A673 (cell line): ENCODE measurements around the gene COX5A.

Experiments
- EZH2 ChIP-seq: fragments of 200-600 bp; sonication (generic); IDR thresholded peaks from 2 replicates; pipeline ENCODE4 v1.6.1; 2017; ENCODE audit warnings: borderline replicate concordance, low read depth, mild to moderate bottlenecking, mixed read lengths, antibody characterized with exemption, low read length; ENCODE audit not compliant: poor library complexity, severe bottlenecking
- TF ChIP-seq, protein P1 (sequence below): fragments of 300-800, 200-600 bp; sonication (generic); conservative IDR thresholded peaks from 2 replicates; pipeline ENCODE4 v1.5.1; 2017; ENCODE audit warnings: low read depth, mild to moderate bottlenecking, antibody characterized with exemption, low read length, moderate library complexity, mixed read lengths

DNA sequence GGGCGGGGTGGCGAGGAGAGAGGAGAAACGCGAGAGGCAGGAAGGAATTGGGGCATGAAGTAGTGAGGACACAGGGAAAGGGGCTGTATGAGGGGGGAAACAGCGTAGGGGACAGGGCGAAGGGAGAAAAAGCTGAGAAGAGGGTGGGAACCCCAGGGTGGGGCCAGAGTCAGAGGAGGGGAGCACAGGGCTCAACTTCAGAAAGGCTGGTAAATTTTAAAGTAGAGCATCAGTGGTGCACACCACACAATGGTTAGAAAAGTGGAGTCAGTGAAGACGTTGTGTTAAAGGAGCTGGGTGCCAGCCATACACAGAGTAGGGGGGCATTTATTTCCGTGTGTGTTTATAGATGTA, 21.7 kb upstream of the COX5A start:
- TF ChIP-seq, protein P1, sequence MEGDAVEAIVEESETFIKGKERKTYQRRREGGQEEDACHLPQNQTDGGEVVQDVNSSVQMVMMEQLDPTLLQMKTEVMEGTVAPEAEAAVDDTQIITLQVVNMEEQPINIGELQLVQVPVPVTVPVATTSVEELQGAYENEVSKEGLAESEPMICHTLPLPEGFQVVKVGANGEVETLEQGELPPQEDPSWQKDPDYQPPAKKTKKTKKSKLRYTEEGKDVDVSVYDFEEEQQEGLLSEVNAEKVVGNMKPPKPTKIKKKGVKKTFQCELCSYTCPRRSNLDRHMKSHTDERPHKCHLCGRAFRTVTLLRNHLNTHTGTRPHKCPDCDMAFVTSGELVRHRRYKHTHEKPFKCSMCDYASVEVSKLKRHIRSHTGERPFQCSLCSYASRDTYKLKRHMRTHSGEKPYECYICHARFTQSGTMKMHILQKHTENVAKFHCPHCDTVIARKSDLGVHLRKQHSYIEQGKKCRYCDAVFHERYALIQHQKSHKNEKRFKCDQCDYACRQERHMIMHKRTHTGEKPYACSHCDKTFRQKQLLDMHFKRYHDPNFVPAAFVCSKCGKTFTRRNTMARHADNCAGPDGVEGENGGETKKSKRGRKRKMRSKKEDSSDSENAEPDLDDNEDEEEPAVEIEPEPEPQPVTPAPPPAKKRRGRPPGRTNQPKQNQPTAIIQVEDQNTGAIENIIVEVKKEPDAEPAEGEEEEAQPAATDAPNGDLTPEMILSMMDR = no peak
- no peak for TF ChIP-seq EZH2
